Right cardiac atrium (tissue), 5 donors: ENCODE measurements around the gene ABTB2. TPM values are rescaled to one million over a fixed set of nuclear protein-coding genes. Genes with fewer than 3 reads are reported as not detected.

Source experiments
- ATAC-seq, 2 donors: fragments of 200-7000 bp; cut with Tn5 transposase; one replicate each; pipeline versions ENCODE4 v1.8.0 to v1.9.1; 2020; ENCODE audit warnings: moderate library complexity in 2 of 2, mild to moderate bottlenecking in 1 of 2
- DNase-seq, 3 donors: peaks; one replicate each; pipeline ENCODE4 v3.0.0-alpha.2; 2020
- H3K27ac ChIP-seq: one replicate; pipeline ENCODE4 v1.5.1; 2013; ENCODE audit warnings: mild to moderate bottlenecking, low read length, control low read depth, moderate library complexity
- H3K27me3 ChIP-seq: one replicate; pipeline ENCODE4 v1.6.1; 2013; ENCODE audit not compliant: control insufficient read depth, insufficient read depth
- H3K4me1 ChIP-seq: one replicate; pipeline ENCODE4 v1.6.1; 2013; ENCODE audit warnings: low read length; ENCODE audit not compliant: control insufficient read depth, insufficient read depth
- H3K4me3 ChIP-seq: one replicate; pipeline ENCODE4 v1.5.1; 2013; ENCODE audit warnings: low read length, control low read depth
- H3K9me3 ChIP-seq: one replicate; pipeline ENCODE4 v1.6.1; 2013; ENCODE audit warnings: low read length; ENCODE audit not compliant: control insufficient read depth
- WGBS: extraction: QIAGEN DNeasy Blood & Tissue Kit; methylation state at CpG from one replicate; pipeline ENCODE4 v1.1.7; 2013; 5-methylcytosine and 5-hydroxymethylcytosine counted together
- intact Hi-C, 4 donors: fragments of 100-400 bp; cut with DNase I; formaldehyde crosslinking; loops; one replicate each; pipeline versions ENCODE4 v1.11.0 to v1.14.0; 2022 to 2023
- polyA plus RNA-seq: library from polyadenylated mRNA; stranded (reverse); fragments of 200-250 nt; gene quantifications from one replicate; pipeline ENCODE4 v1.2.3, GENCODE V29; 2013
- total RNA-seq, 4 donors: library from RNA; stranded (reverse); fragmentation: NEBNext Ultra II Directional; extraction: Animal tissue kit (Norgen Biotek cat#: 25700); gene quantifications; one replicate each; pipeline ENCODE4 v1.2.1, GENCODE V29; 2021
- donor health status: healthy with polysubstance abuse.
- donor health status: DM: no; HTN: yes; CAD: no.
- donor health status: DM: no; HTN: no; CAD: no.
- donor health status: DM: no; HTN: yes; CAD: no; lungs with severe emphysema.
- donor health status: DM: yes; HTN: yes; CAD: no.

ABTB2 gene
- total and polyA plus RNA-seq, 5 donors, result 3.7 to 14.1 (median 10.8) TPM

GRCh38 chr11:34331329-34331728 lies 26.5 kb downstream of the ABTB2 start:
- Histone ChIP-seq H3K4me3 (no peak overlapping the region), H3K4me1 (peaks cover 9% of the 10 kb centered on the region), H3K27me3 (no peaks in the 10 kb centered on the region), H3K27ac (no peak overlapping the region), H3K9me3 (no peaks in the 10 kb centered on the region)
- 32% methylated on average over 2 of the region's 2 CpGs for WGBS
- intact Hi-C loops, result no loop called here
- ATAC-seq, result no peak
- no peak for DNase-seq

- DNase-seq (no peak), ATAC-seq (no peak)
- intact Hi-C loops, result no loop called here
- Histone ChIP-seq H3K27ac (peak overlapping the region; percentile 23), H3K9me3 (no peaks in the 10 kb centered on the region), H3K4me1 (peaks cover 9% of the 10 kb centered on the region), H3K4me3 (no peak overlapping the region), H3K27me3 (no peaks in the 10 kb centered on the region)
Measured at GRCh38 chr11:34330653-34331052, 27.2 kb downstream of the ABTB2 start.

- H3K27me3 ChIP-seq, result no peaks in the 10 kb centered on the region
- WGBS, result 40% methylated on average over 2 of the region's 2 CpGs
- no peaks in the 10 kb centered on the region for H3K9me3 ChIP-seq
- H3K4me1 ChIP-seq, result peaks cover 9% of the 10 kb centered on the region
- intact Hi-C loops, result no loop called here
- ATAC-seq (no peak), DNase-seq (no peak)
- no peak overlapping the region for H3K4me3 ChIP-seq
- H3K27ac ChIP-seq, result no peak overlapping the region
Measured at GRCh38 chr11:34329876-34330275, 27.9 kb downstream of the ABTB2 start.

GRCh38 chr11:34328632-34328910 lies 29.2 kb downstream of the ABTB2 start:
- no peak overlapping the region for H3K4me3 ChIP-seq
- H3K9me3 ChIP-seq, result no peaks in the 10 kb centered on the region
- no peak overlapping the region for H3K27ac ChIP-seq
- H3K4me1 ChIP-seq, result peaks cover 9% of the 10 kb centered on the region
- DNase-seq, result no peak
- 40% methylated on average over 4 of the region's 4 CpGs for WGBS
- no peaks in the 10 kb centered on the region for H3K27me3 ChIP-seq
- no peak for ATAC-seq
- intact Hi-C loops, result no loop called here

GRCh38 chr11:34327804-34328631 lies 29.8 kb downstream of the ABTB2 start:
- no peaks in the 10 kb centered on the region for H3K27me3 ChIP-seq
- ATAC-seq (peak; percentile 88 to 89), DNase-seq (peak; percentile 72 to 88 (median 86))
- intact Hi-C loops, result no loop called here
- WGBS, result 32% methylated on average over 7 of the region's 7 CpGs
- peak overlapping the region; percentile 26 for H3K27ac ChIP-seq
- H3K9me3 ChIP-seq, result no peaks in the 10 kb centered on the region
- peaks cover 9% of the 10 kb centered on the region for H3K4me1 ChIP-seq
- H3K4me3 ChIP-seq, result no peak overlapping the region

- Histone ChIP-seq H3K27ac (no peak overlapping the region), H3K4me3 (no peak overlapping the region), H3K9me3 (no peaks in the 10 kb centered on the region), H3K4me1 (peaks cover 4% of the 10 kb centered on the region), H3K27me3 (no peaks in the 10 kb centered on the region)
- 67% methylated on average over 3 of the region's 3 CpGs for WGBS
- DNase-seq (peak; percentile 45 to 75 (median 70)), ATAC-seq (no peak)
- intact Hi-C loops, result no loop called here
Measured at GRCh38 chr11:34324466-34324865, 33.3 kb downstream of the ABTB2 start.

- WGBS, result 77% methylated on average over 2 of the region's 2 CpGs
- peaks cover 2% of the 10 kb centered on the region for H3K4me1 ChIP-seq
- no peak overlapping the region for H3K4me3 ChIP-seq
- no peaks in the 10 kb centered on the region for H3K27me3 ChIP-seq
- H3K27ac ChIP-seq, result no peak overlapping the region
- H3K9me3 ChIP-seq, result no peaks in the 10 kb centered on the region
- no peak for DNase-seq
- intact Hi-C loops, result no loop called here
- ATAC-seq, result no peak
Measured at GRCh38 chr11:34323601-34324000, 34.2 kb downstream of the ABTB2 start.

GRCh38 chr11:34318111-34319037 lies 39.4 kb downstream of the ABTB2 start:
- Histone ChIP-seq H3K4me3 (no peak overlapping the region), H3K9me3 (no peaks in the 10 kb centered on the region), H3K4me1 (peaks cover 13% of the 10 kb centered on the region), H3K27ac (no peak overlapping the region), H3K27me3 (no peaks in the 10 kb centered on the region)
- ATAC-seq, result no peak
- intact Hi-C loops, result no loop called here
- no peak for DNase-seq
- 87% methylated on average over 4 of the region's 4 CpGs for WGBS

- no peaks in the 10 kb centered on the region for H3K9me3 ChIP-seq
- peaks cover 13% of the 10 kb centered on the region for H3K4me1 ChIP-seq
- H3K27me3 ChIP-seq, result no peaks in the 10 kb centered on the region
- ATAC-seq, result no peak
- no peak overlapping the region for H3K4me3 ChIP-seq
- intact Hi-C loops, result no loop called here
- no peak for DNase-seq
- H3K27ac ChIP-seq, result no peak overlapping the region
- 75% methylated on average over 4 of the region's 4 CpGs for WGBS
Measured at GRCh38 chr11:34317666-34318065, 40.1 kb downstream of the ABTB2 start.

GRCh38 chr11:34317036-34317360 lies 40.8 kb downstream of the ABTB2 start:
- ATAC-seq (no peak), DNase-seq (no peak)
- Histone ChIP-seq H3K27ac (no peak overlapping the region), H3K27me3 (no peaks in the 10 kb centered on the region), H3K9me3 (no peaks in the 10 kb centered on the region), H3K4me1 (peaks cover 13% of the 10 kb centered on the region), H3K4me3 (no peak overlapping the region)
- intact Hi-C loops, result no loop called here

- 44% methylated on average over 8 of the region's 8 CpGs for WGBS
- peaks cover 13% of the 10 kb centered on the region for H3K4me1 ChIP-seq
Measured at GRCh38 chr11:34316347-34317035, 41.3 kb downstream of the ABTB2 start.

More at GRCh38 chr11:34316347-34317035, 41.3 kb downstream of the ABTB2 start:
- intact Hi-C loops, result no loop called here
- ATAC-seq (peak; percentile 36 to 58), DNase-seq (no peak)
- H3K27ac ChIP-seq, result no peak overlapping the region
- no peak overlapping the region for H3K4me3 ChIP-seq
- no peaks in the 10 kb centered on the region for H3K9me3 ChIP-seq
- H3K27me3 ChIP-seq, result no peaks in the 10 kb centered on the region
